GM19351 (cell line): Measurements from ENCODE around the gene PEX13.

Experiments
- ATAC-seq: cut with Tn5 transposase; IDR thresholded peaks from one replicate; pipeline ENCODE4 v1.9.1; 2021; ENCODE audit warnings: mild to moderate bottlenecking, moderate library complexity; ENCODE audit not compliant: unreplicated experiment

The PEX13 gene

DNA sequence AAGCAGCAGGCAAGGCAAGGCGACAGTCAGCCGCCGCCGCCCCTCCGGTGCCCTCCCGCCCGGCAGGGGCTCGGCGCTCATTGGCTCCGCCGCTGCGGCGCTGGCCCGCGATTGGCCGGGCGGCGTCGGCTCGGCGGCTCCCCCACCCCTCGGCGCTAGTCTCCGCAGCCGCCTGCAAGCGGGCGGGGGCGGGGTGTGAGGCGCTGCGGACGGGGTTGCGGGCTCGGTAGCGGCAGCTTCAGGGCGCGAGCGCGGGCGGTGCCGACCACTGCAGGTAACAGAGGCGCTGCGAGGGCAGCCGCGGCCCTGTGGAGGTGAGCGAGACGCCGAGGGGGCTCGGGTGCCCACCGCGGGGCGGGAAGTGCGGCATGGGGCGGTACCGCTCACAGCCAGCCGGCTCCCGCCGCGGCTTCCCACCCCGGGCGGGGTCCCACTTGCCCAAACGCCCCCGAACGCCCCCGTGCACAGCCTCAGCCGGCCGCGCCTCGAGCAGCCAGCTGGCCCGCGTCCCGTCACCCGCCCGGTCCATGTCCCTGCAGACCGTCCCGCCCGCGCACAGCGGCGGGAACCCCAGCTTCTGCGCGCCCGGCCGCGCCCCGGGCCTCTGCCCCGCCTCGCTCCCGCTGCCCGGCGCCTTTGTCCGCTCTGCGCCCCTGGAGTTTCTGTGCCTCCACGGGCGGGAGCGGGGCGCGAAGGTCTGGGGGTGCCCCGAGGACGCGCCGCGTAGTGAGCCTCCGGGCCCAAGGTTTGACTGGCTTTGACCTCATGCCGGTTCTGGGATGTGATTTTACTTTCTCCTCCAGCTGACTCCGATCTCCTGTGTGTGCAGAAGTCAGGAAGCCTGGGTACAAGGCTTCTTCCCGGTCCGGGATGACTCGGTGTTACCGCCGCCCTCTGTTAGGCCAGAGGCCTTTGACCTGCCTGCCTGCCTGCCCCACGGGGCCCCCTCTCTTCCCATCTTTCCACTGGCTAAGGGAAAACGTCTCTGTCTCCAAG, 48.5 kb downstream of the PEX13 start, which contains the start of gene SANBR:
SANBR (plus strand) TSS at position 158 of the 996 bp plus-strand sequence. CDS start 4,480 bp downstream, outside the sequence.
- ATAC-seq = peak; percentile 96

DNA sequence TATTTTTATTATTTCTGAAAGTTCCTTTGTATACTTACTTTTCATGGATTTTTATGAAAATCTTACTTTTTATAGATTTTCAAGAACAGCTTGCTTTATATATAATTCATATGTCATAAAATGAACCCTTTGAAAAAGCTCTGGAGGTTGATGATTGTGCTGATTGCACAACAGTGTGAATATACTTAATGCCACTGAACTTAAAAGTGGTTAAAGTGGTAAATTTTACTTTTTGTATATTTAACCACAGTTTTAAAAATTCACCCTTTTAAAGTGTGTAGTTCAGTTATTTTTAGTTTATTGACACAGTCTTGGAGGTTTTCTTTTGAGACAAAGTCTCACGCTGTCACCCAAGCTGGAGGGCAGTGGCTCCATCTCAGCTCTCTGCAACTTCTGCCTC, 56.6 kb downstream of the PEX13 start:
- no peak for ATAC-seq

DNA sequence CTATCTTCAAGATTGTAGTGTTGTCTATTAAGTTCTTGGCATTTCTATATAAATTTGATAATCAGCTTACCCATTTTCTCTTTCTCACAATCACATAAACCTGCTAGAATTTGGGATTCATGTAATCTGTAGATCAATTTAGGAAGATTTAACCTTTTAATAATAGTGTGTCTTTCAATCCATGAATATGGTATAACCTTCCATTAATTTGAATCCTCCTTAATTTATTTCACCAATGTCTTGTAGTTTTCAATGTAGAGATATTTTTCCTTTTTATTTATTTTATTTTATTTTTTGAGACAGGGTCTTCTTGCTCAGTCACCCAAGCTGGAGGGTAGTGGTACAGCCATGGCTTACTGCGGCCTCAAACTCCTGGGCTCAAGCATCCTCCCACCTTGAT, 68.4 kb downstream of the PEX13 start:
- no peak for ATAC-seq

DNA sequence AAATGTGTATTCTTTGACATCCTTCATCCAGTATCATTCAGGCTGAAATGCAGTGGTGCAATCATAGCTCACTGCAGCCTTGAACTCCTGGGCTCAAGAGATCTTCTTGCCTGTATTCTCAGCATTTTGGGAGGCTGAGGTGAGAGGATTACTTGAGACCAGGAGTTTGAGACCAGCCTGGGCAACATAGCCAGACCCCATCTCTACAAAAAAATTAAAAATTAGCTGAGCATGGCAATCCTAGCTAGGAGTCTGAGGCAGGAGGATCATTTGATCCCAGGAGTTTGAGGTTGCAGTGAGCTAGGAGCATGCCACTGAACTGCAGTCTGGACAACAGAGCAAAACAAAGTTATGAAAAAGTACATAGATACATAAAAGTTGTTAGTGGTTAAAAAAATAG, 72.3 kb downstream of the PEX13 start:
- ATAC-seq = no peak

DNA sequence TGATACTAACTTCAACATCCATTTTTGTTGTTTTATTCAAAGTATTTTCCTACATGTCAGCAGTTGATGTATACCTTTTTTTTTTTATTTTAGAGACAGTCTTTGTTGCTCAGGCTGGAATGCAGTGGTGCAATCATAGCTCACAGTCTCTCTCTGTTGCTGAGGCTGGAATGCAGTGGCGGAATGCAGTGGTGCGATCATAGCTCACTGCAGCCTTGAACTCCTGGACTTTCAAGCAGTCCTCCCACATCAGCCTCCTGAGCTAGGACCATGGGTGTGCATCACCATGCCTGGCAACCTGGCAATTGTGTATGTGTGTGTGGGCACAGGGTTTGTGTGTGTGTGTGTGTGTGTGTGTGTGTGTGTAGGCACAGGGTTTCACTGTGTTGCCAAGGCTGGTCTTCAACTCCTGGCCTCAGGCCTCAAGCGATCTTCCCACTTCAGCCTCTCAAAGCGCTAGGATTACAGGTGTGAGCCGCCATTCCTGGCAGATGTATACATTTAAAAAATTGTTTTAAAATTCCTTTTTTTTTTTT, 72.9 kb downstream of the PEX13 start:
- no peak for ATAC-seq

DNA sequence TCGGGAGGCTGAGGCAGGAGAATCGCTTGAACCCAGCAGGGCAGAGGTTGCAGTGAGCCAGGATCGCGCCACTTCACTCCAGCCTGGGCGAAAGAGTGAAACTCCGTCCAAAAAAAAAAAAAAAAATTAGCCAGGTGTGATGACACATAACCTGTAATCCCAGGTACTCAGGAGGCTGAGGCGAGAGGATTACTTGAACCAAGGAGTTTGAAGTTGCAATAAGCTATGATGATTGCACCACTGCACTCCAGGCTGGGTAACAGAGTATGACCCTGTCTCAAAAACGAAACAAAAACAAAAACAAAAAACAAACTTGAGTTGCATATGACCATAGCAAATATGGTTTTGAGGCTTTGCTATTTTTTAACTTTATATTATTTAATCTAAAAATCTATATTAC, 74.0 kb downstream of the PEX13 start:
- ATAC-seq = no peak

DNA sequence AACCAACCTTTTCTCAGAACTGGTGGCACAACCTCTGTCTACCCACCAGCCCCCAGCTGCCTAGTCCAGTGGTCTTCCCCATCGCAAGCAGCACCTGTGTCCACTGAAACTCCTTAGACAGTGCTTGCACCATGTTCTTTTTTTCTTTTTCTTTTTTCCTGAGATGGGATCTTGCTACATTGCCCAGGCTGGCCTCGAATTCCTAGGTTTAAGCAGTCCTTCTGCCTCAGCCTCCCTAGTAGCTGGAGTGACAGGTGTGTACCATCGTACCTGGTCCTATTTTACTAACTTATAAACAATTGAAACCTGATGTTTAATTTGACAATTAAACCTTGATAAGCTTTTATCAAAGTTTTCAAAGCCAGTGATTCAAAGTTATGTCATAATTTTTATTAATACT, 78.9 kb downstream of the PEX13 start:
- ATAC-seq = no peak

DNA sequence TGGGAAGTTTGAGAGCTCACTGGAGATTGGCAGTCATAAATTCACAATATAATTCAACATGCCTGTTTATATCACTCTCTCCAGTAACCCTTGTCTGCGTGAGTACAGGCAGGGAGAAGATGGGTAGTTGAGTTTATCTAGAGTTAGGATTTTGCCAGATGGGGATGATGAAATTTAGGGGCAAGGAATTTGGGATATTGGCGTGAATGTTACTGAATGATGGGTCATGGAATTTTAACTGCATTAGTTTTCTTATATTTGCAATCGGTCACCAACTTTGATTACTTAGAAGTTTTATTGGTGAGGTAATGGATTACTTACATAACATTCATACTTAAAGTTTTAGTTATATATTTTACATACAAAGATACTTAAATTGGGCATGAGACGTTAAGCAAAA, 83.3 kb downstream of the PEX13 start:
- no peak for ATAC-seq
